Choroid plexus epithelial cell (primary cell): ENCODE data around the gene TMEM86B.
A peak's percentile ranks its signal among the peaks of the same experiment; 100 is the strongest.

Source experiments
- DNase-seq: peaks from one replicate; pipeline ENCODE4 v3.0.0-alpha.2; 2010; ENCODE audit warnings: low read depth
- H3K4me3 ChIP-seq: 2 replicates; pipeline ENCODE4 v1.5.1; 2011; ENCODE audit warnings: low read depth, mild to moderate bottlenecking, control low read depth, low read length, moderate library complexity
- TF ChIP-seq, protein P1 (sequence below): conservative IDR thresholded peaks from 2 replicates; pipeline ENCODE4 v1.5.1; 2011; ENCODE audit warnings: low read depth, mild to moderate bottlenecking, control low read depth, inconsistent platforms, low read length, moderate library complexity

Gene TMEM86B

DNA sequence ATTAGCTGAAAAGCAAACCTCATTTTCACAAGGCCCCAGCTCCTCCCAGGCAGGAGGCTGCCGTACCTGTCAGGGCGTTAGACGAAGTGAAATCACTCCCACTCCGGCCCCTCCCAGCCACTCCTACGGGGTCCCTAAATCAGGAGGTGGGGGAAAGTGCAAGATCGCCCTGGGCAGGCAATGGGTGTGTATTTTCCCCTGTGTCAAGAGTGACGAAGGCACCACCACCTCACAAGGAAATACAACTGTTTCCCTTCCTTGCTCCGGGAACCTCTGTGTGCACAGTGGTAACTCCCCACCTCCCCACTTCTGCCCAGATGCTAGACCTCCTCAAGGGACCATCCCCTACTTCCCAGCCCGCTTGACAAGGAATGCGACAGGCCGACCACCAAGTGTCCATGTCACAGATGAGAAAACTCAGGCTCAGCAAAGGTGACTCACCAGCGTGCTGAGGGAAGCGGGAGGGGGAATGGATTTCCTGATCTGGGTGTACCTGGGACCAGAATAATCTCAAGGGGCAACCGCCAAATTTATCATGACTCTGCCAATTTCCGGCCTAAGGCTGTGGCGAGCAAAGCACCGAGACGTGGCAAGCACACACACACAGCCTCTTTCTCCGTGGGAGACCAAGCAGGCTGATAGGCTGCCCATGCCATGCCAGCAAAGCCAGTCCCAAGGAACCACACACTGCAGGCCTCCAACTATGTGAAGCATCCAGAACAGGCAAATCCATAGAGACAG lies 22.9 kb upstream of the TMEM86B start:
- H3K4me3 ChIP-seq, result no peak overlapping the region
- TF ChIP-seq, protein P1, sequence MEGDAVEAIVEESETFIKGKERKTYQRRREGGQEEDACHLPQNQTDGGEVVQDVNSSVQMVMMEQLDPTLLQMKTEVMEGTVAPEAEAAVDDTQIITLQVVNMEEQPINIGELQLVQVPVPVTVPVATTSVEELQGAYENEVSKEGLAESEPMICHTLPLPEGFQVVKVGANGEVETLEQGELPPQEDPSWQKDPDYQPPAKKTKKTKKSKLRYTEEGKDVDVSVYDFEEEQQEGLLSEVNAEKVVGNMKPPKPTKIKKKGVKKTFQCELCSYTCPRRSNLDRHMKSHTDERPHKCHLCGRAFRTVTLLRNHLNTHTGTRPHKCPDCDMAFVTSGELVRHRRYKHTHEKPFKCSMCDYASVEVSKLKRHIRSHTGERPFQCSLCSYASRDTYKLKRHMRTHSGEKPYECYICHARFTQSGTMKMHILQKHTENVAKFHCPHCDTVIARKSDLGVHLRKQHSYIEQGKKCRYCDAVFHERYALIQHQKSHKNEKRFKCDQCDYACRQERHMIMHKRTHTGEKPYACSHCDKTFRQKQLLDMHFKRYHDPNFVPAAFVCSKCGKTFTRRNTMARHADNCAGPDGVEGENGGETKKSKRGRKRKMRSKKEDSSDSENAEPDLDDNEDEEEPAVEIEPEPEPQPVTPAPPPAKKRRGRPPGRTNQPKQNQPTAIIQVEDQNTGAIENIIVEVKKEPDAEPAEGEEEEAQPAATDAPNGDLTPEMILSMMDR, result no peak
- peak; percentile 14 for DNase-seq

DNA sequence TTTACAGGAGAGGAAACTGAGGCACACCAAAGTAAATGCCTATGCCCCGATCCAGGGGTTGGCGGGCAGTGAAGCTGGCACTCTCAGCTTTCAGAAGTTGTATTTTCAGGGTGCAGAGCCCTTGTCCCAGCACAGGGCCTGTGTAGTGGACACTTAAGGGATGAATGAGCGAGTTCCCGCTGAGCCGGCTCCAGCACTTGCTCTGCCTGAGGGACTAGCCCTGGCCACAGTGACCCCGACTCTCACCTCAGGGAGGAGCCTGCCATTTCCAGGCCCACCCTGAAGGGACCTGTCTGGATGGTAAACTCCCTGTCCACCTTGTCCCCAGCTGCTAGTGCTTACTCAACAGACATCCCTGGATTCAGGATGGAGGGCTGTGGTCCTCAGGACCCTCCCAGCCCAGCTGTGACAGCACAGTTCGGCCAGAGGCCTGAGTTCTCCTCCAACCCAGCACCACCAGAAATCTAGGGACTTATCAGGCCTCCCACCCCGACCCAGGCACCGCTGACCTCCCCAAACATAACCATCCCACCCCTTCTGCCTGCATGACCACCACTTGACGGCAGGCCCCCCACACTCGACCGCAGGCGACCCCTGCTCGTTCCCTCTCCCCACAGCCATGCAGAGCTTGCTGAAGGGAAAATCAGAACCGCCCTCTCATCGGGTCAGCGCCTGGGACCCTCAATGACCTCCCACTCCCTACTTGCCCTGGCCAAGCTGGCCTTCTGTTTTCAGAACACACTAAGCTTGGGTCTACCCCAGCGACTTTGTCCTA lies 21.9 kb upstream of the TMEM86B start:
- DNase-seq, result no peak
- TF ChIP-seq, protein P1, result no peak
- no peak overlapping the region for H3K4me3 ChIP-seq

DNA sequence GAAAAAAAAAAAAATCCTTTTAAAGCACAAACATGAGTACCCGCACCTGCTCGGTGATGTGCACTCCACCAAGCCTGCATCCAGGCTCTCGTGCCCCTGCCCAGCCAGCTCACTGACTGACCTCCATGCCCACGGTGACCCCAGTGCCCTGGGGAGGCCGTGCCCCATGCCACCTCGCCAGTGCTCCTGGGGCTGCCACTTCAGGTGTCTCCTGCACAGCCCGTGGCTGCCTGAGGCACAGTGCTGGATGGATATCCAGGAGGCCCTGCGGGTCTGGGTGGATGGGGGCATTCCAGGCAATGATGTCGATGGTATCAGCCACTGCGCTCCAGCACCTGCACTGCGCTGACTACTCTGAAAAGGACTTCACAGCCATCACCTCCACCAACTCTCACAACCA lies 21.3 kb upstream of the TMEM86B start:
- H3K4me3 ChIP-seq, result no peak overlapping the region
- no peak for DNase-seq
- TF ChIP-seq, protein P1, result no peak

DNA sequence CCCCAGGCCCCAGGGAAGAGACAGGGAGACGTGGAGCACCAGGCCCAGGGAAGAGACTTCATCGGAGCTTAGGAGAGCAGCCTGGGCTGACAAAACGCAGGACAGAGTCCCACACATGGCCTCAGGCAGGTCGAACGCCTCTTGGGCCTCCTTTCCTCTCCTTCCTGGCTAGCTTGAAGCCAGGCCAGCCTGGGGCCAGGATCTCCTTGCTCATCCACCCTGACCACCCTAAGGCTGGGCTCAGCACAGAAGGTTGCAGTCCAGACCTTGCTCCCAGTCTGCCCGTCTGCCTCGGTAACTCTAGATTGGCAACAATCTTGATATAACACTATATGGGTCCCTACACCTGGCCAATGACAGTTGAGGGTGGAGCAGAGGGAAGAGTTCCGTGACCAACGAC lies 20.1 kb upstream of the TMEM86B start:
- no peak for DNase-seq
- TF ChIP-seq, protein P1, result no peak
- H3K4me3 ChIP-seq, result no peak overlapping the region

DNA sequence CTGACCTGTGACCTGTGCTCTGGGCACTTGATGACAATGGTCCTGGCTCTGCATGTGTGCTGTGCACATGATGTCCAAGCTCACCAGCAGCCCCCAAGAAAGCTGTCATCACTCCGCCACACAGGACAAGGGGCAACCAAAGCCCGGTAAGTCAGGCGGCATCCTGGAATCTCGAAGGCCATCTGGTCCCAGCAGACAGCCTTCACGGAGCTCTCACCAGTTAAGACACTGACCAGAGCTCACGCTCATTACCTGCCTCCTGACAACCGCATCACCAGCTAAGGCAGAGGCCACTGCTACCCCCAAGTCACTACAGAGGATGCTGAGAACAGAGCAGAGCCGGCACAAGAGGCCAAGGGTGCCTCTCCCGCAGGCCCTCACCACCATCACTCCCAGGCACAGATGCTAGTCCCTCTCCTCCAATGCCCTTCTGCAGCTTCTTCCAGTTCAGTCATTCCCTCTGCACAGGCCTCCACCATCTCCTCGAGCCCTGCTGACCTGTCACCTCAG lies 19.7 kb upstream of the TMEM86B start:
- no peak for DNase-seq
- TF ChIP-seq, protein P1, result no peak
- no peak overlapping the region for H3K4me3 ChIP-seq

DNA sequence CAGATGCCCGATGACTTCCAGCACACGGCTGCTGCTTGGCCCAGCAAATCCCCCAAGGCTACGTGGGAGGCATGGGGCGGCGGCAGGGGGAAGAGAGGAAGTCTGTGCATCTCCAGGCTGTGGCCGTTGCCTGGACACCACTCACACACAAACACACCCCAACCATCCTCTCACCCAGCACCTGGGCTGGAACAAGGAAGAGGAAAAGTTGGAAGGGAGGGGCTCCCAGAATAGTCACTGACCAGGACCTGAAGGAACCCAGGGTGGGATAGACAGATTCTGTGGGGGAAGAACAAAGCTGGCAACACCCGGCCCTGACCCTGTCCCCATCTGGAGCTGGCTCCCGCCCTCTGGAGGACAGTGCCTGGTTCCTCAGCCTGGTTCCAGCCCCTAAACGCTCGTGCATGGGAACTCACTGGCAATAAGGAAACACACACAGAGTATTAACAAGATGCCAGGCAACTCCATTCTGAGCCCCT lies 19.1 kb upstream of the TMEM86B start:
- peak; percentile 44 for DNase-seq
- TF ChIP-seq, protein P1, result no peak
- H3K4me3 ChIP-seq, result no peak overlapping the region
